ENCODE results near the gene TRIM14.
"Not testable (repeated sequence)": the region's sequence is repeated elsewhere in the genome, so short reads cannot be mapped to it uniquely, and the experiment has no call there.

DNA sequence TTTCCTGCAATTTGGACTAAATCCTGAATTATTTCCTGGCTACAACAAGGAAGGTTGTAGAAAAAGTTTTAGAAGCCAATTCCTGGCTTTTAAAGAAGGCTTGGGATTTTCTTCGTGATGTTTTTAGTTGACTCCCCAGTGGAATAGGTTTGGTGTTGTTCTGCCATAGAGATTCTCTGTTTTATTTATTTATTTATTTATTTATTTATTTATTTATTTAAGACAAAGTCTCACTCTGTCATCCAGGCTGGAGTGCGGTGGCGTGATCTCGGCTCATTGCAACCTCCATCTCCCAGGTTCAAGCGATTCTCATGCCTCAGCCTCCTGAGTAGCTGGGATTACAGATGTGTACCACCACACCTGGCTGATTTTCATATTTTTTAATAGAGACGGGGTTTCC lies 1.9 kb downstream of the TRIM14 start:
- TF ChIP-seq ZHX1 (CRISPR knock-in tag; IDR thresholded peaks at IDR 0.05; ENCODE audit: low read depth); JUNB (CRISPR knock-in tag; IDR thresholded peaks at IDR 0.05; ENCODE audit: borderline replicate concordance); PBX3 (CRISPR knock-in tag; IDR thresholded peaks at IDR 0.05; ENCODE audit: borderline replicate concordance); USF2 (IDR thresholded peaks at IDR 0.05; ENCODE audit: low read depth, low read length); USF2 (CRISPR knock-in tag; IDR thresholded peaks at IDR 0.05; ENCODE audit: borderline replicate concordance): not testable (repeated sequence)

Data from HepG2 (cell line).